Urothelium cell line (cell line): ENCODE results near the gene SLC19A1.
A peak's percentile ranks its signal among the peaks of the same experiment; 100 is the strongest.
"Not testable (repeated sequence)": the region's sequence is repeated elsewhere in the genome, so short reads cannot be mapped to it uniquely, and the experiment has no call there.

Source experiments
- DNase-seq: peaks from one replicate; pipeline ENCODE4 v3.0.0; 2011; ENCODE audit warnings: low spot score, mixed read lengths
- FAIRE-seq: peaks from 2 replicates; lab custom pipeline; 2011; peaks lifted over from hg19 to GRCh38; lab: Jason Lieb, UNC

SLC19A1 gene

DNA sequence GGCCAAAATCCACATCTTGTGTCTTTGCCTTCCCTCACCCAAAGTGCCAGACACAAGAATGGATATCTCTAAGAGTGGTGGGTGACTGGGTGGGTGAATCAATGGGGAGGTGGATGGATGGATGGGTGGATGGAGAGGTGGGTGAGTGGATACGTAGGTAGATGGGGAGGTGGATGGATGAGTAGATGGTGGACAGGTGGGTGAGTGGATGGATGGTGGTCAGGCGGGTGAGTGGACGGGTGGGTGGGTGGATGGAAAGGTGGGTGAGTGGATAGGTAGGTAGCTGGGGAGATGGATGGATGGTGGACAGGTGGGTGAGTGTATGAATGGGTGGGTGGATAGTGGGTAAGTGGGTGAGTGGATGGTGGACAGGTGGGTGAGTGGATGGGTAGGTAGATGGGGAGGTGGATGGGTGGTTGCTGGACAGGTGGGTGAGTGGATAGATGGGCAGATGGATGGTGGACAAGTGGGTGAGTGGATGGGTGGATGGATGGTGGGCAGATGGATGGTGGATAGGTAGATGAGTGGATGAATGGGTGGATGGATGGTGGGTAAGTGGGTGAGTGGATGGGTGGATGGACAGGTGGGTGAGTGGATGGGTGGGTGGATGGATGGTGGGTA lies 34.2 kb downstream of the SLC19A1 start:
- FAIRE-seq = peak; percentile 88
- DNase-seq = no peak

DNA sequence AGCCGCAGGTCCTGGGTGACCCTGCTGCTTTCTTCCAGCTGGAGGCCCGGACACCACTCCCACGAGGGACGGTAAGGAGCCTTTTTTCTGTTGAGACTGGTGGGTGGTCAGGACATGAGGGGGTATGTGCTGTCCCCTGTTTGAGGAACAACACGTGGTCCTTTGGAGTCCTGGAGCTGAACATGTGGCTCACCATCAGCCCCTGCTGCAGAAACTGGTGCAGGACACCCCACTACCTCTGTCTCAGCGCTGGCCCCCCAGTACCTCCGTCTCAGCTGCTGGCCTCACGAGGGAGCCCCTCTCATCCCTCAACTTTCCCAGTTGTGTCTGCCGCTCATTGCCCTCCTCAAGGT lies 34.7 kb downstream of the SLC19A1 start:
- DNase-seq (no peak), FAIRE-seq (no peak)

DNA sequence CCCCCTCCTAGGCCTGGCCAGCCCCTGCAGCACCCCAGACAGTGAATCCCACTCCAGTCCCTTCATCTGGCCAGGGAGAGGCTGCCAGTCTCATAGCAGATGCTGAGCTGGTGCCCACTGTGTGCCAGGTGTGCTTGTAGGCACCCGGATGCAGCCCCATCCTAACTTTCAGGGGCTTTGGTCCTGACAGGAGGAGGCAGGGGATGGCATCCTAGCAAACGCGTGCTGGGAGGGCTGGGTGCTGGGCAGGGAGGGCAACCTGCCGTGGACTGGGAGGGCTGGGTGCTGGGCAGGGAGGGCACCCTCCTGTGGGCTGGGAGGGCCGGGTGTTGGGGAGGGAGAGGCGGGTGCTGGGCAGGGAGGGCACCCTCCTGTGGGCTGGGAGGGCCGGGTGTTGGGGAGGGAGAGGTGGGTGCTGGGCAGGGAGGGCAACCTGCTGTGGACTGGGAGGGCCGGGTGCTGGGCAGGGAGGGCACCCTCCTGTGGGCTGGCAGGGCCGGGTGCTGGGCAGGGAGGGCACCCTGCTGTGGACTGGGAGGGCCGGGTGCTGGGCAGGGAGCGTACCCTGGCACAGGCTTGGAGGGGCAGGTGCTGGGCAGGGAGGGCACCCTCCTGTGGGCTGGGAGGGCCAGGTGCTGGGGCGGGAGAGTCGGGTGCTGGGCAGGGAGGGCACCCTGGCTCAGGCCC lies 35.3 kb downstream of the SLC19A1 start:
- DNase-seq (no peak), FAIRE-seq (no peak)

DNA sequence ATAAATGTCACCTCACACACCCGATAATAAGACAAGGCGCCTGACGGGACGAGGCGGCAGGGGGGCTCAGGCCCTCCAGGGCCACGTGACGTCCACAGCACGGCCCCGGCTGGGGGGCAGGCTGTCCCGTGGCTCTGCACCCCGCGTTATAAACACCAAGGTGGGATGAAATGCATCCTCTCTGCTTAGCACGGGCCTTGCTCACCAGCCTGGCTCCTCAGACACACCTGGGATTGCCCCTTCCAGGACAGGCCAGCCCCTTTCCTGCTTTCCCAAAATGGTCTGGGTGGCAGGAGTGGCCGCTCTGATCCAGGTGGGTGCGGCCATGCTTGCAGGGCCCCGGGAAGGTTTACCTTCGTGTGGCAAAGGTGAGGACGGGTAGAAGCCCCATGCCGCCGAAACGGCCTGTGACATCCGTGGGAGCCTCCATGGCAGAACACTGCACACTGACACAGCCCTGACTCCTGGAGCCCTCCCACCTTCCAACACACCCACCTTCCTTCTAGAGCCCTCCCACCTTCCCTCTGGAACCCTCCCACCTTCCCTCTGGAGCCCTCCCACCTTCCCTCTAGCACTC lies 35.9 kb downstream of the SLC19A1 start:
- FAIRE-seq (no peak), DNase-seq (no peak)

DNA sequence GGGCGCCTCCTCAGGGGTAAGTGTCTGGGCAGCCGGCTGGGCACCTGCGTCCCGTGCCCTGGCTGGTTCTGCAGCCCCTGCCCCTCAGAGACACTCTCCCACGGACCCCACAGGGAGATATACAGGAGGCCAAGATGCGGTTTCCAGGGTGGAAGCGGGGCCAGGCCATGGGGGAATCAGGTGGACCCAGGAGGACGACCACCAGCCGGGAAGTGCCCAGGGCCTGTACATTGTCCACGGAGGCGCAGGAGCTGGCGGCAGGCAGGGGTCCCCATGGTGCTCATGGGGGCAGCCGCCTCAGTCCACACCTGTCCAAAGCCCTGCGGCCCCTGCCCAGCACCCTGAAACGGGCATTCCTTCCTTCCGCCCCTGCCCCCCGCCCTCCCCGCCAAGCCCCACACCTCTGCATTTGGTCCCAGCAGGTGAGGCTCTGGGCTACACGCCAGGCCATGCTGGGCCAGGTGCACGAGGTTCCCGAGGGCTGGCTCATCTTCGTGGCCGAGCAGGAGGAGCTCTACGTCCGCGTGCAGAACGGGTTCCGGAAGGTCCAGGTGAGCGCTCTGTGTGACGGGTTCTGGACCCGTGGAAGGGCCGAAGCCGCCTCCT lies 36.7 kb downstream of the SLC19A1 start:
- FAIRE-seq (no peak), DNase-seq (no peak)

DNA sequence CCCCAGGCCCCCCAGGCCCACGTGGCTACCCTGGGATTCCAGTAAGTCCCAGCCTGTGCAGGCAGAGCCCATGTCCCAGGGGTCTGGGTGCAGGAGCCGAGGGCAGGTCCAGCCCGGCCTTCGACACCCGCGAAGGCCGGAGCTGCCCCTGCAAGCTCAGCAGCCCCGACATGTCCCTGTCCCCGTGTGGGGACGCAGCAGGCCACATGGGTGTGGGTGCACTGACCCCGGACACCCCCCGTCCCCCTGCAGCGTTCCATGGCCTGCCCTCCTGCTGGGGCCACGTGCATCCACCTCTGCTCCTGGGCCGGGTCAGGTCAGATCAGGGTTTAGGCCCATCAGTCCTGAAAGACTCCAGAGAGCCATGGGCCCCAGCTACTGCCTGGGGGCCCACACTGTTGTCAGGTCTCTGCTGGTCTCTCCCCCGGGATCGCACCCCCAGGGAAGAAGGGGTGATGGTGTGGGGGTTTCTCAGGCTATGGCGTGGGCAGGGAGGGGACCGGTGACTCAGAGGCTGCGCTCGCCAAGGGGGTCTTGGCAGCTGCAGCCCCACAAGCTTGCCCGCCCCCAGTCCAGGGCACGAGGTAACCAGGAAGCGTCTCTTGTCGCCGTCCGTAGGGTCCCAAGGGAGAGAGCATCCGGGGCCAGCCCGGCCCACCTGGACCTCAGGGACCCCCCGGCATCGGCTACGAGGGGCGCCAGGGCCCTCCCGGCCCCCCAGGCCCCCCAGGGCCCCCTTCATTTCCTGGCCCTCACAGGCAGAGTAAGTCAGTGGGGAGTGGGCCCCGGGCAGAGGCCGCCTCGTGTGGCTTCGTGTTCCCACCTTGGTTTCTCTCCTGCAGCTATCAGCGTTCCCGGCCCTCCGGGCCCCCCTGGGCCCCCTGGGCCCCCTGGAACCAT lies 37.5 kb downstream of the SLC19A1 start:
- DNase-seq (no peak), FAIRE-seq (no peak)

DNA sequence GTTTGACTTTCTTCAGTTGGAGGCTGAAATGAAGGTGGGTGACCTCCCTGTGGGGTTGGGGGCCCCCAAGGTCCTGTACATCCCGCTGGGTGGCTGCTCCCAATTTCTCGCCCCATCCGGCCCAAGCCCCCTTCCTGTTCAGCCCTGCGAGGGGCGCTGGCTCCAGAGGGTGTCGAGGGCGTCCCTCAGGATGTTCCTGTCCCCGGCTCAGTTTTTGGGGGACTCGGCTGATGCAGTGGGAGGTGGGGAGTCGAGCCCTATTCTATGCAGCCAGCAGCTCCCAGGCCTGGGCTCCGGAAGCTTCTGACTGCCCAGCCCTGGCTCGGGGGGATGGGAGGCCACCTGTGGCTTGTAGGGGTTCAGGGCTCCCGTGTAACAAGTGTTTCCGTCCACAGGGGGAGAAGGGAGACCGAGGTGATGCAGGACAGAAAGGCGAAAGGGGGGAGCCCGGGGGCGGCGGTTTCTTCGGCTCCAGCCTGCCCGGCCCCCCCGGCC lies 38.2 kb downstream of the SLC19A1 start:
- FAIRE-seq = no peak
- no peak for DNase-seq

DNA sequence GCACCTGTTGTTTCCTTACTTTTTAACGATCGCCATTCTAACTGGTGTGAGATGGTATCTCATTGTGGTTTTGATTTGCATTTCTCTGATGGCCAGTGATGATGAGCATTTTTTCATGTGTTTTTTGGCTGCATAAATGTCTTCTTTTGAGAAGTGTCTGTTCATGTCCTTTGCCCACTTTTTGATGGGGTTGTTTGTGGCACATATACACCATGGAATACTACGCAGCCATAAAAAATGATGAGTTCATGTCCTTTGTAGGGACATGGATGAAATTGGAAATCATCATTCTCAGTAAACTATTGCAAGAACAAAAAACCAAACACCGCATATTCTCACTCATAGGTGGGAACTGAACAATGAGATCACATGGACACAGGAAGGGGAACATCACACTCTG lies 39.0 kb downstream of the SLC19A1 start:
- not testable (repeated sequence) for FAIRE-seq, DNase-seq

DNA sequence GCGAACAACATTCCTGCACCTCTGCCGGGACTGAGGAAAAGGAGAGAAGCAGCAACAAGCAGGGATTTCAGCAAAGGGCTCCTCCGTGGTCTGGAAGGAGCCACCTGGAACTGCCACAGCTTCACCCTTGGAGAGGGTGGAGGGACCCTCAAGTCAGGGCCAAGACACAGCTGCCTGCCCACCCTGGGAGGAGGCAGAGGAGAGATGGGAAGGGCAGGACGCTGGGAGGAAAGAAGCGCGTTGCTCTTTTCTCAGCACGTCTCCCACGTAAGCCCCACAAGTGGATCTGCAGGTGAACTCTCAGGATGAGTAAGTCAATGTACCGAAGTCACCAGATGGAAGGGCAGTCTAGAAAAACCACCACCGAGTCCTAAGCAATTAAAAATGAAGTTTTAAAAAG lies 39.6 kb downstream of the SLC19A1 start:
- no peak for DNase-seq
- FAIRE-seq = no peak

DNA sequence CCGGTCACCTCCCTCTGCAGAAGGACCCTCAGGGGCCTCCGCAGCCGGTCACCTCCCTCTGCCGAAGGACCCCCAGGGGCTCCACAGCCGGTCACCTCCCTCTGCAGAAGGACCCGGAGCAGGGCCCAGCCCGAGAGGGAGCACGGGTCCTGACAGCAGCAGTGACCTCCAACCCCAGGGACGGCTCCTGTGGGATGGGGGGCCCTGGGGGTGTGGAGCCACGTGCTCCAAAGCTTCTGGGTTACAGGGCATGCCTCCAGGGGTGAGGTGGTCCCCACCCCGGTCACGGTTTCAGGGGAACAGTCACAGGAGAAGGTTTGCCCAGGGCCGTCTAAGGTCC lies 40.3 kb downstream of the SLC19A1 start:
- no peak for DNase-seq
- no peak for FAIRE-seq

DNA sequence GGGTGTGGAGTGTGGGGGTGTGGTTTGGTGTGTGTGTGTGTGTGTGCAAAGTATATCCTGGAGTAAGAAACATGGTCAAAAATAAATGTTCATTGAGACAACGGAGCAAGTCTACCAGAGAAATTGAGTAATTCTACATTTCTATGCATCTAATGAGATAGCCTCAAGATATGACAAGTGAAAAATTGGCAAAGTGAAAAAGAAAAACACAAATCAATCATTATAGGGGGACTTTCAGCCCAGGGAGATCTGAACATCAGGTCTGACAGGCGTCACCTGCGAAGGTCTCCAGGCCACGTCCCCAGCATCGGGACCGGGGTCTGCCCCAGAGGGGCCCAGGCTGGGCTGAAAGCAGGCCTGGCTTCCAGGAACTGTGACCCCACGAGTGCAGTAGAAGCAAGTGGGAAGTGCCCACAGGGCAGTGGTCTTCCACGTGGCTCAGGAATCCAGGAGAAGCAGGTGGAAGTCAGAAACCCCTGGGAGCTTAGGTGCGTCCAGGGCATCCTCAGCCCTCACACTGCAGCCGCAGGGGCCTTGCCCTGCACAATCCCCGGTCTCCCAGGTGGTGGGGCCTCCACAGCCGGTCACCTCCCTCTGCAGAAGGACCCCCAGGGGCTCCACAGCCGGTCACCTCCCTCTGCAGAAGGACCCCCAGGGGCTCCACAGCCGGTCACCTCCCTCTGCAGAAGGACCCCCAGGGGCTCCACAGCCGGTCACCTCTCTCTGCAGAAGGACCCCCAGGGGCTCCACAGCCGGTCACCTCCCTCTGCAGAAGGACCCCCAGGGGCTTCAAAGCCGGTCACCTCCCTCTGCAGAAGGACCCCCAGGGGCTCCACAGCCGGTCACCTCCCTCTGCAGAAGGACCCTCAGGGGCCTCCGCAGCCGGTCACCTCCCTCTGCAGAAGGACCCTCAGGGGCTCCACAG lies 40.9 kb downstream of the SLC19A1 start:
- FAIRE-seq = not testable (repeated sequence)

DNA sequence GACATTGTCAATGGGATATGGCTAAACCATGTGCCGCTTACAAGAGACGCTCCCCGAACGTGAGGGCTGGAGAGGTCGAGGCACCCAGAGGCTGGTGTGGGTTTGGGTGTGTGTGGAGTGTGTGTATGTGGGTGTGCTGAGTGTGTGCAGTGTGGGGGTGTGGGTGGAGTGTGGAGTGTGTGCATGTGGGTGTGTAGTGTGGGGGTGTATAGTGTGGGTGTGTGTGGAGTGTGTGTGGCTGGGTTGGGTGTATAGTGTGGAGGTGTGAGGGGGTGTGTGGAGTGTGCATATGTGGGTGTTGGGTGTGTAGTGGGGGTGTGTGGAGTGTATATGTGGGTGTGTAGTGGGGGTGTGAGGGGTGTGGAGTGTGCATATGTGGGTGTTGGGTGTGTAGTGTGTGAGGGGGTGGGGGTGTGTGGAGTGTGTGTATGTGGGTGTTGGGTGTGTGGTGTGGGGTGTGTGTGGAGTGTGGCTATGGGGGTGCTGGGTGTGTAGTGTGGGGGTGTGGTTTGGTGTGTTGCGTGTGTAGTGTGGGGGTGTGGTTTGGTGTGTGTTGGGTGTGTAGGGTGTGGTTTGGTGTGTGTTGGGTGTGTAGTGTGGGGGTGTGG lies 42.2 kb downstream of the SLC19A1 start:
- no peak for FAIRE-seq
- no peak for DNase-seq

More for the DNA sequence above, 40.9 kb downstream of the SLC19A1 start:
- not testable (repeated sequence) for DNase-seq

DNA sequence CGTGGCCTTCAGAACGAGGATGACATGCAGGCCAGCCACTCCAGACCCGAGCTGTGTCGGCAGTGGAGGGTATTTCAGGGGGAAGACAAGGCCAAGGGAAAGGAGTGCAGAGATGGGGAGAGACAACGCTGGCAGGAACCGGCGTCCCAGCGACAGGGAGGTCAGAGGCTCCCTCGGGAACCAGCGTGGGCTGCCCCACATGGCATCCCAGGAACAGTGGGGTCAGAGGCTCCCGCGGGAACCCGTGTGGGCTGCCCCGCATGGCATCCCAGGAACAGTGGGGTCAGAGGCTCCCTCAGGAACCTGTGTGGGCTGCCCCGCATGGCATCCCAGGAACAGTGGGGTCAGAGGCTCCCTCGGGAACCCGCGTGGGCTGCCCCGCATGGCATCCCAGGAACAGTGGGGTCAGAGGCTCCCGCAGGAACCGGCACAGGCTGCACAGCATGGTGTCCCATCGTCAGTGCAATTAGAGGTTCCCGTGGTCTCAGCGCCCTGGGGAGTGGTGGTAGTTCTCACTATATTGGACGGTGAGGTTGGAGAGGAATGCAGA lies 43.0 kb downstream of the SLC19A1 start:
- FAIRE-seq (no peak), DNase-seq (no peak)

DNA sequence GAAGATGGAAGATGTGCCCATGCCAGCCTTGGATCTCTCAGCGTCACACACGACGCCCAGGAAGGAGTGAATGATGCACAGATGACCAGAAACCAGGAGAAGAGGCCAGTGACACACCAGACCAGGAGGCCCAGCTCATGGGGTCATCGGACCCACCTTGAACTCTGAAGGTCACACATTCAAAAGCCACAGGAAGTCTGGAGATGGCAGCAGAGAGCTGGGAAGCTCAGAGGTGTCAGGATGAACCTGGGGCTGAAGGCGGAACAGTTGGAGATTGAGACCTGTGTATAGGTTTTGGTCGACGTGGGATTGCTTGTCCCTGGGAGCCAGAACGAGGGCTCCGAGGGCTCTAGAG lies 43.6 kb downstream of the SLC19A1 start:
- FAIRE-seq (no peak), DNase-seq (no peak)

DNA sequence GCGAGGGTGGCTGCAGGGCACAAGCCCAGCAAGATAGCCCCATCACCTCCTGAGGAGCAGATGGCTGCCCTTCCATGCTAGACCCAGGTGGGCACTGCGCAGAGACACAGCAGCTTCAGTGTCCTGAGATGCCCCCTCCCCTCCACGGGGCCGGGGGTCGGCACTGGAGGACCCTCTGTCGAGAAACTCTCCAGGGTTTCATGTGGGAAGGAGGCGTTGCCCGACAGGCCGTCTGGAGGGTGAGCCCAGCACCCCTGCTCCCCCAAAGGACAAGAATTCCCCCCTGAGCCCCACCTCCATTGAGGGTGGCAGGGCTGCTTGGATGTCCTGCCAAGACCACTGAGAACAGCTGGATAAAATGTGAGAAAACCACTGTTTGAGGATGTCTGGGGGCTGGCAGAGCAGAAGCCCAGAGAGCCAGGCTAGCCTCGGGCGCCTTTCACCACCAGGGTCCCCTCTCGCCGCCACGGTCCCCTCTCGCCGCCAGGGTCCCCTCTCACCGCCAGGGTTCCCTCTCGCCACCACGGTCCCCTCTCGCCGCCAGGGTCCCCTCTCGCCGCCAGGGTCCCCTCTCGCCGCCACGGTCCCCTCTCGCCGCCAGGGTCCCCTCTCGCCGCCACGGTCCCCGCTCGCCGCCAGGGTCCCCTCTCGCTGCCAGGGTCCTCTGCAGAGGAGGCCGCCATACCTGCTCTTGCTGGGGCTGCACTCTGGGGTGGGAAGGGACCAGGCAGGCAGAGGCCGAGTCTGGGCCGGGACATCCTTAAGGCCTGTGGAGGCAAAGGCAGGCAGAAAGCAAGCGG lies 44.2 kb downstream of the SLC19A1 start:
- FAIRE-seq = no peak

DNA sequence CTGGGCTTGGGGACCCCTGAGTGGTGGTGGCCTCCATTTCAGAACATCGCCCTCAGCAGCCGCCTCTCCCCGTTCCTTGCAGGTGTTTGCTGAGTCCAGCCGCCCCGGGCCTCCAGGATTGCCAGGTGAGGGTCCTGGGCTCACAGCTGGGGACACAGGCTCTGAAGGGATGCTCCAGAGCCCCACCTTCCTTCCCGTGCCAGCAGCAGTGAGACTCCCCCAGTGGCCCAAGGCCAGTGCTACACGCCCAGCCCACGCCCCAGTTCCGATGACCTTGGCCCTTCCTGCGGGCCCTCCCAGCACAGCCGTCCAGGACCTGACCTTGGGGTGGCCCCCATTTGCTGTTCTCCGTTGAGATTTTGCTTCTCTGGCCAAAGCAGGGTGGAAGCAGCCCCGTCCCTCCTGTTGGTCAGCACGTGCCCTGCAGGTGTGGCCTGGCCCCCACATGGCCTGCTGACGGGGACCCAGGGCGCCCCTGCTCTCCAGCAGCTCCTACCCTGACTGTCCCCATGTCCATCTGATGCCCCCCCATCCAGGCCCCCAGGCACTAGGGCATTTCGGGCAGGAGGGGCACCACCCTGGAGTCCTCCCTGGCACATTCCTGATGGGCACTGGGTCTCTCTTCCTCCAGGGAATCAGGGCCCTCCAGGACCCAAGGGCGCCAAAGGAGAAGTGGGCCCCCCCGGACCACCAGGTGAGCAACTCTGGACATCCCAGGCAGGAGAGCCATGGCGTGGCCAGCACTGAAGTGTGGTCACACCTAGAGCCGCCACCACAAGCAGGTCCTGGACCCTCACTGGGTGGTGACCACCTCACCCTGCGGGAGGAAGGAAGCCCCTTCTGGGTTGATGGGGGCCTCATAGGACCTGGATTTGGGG lies 45.0 kb downstream of the SLC19A1 start:
- DNase-seq (no peak), FAIRE-seq (no peak)

More for the DNA sequence above, 44.2 kb downstream of the SLC19A1 start:
- no peak for DNase-seq

DNA sequence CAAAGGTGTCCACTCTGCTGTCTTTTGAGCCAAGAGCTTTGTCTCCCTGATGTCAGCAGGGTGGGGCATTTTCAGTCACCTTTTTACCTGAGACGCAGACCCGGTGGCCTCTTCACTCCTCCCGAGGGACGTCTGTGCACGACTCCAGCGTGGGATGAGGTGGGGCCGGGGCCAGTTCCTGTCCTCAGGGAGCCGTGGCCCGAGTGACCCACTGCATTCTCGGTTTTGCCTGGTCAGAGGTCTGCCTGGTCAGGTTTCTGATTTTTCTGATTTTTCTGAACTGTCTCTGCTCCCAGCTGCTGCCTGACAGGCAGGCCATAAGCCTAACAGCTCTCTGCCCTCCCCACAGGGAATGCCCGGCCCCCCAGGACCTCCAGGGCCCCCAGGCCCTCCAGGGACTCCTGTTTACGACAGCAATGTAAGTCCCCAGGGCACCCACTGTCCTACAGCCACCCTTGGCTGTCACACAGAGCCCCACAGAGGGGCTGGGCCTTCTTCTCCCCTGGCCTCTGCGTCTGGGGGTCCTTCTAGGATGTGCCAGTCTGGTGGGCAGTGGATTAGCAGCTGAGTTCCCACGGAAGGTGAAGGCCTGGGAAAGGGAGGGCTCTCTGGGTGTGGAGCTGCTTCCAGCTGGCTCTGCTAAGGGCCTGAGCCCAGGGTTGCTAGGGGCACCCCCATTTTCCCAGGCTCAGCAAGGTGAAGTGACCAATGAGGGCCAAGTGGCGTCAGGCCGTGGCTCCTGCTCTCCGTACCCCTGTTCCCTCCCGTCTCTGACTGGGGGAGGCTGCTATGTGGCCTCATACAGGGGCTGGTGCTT lies 45.9 kb downstream of the SLC19A1 start:
- FAIRE-seq = no peak
- DNase-seq = no peak
